Measurements from ENCODE around the gene IMMP2L. TPM values are rescaled to one million over a fixed set of nuclear protein-coding genes. Genes with fewer than 3 reads are reported as not detected.

Gene IMMP2L
- total RNA-seq, 1 experiment from 2014 or later: 8.6 TPM

DNA sequence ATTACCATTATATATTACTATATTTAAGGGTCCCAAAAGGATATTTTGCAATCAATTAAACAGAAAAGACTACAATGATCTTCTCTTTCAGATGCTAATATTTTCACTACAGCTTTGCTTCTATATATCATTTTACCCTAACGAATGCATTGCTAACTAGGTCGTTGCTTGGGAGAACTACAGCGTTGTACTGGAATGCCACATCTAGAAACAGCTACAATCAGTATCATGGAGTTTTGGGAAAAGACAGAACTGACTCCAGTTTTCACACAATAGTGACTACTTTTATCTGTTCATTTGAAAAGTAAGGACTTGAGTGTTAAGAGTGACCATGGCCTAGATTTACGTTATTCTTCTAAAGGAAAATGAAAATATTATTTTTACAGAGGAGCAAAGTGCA, 432.9 kb downstream of the IMMP2L start:
- Histone ChIP-seq H3K27me3 (ENCODE audit: low read length) (no peaks in the 10 kb centered on the region), H3K27ac (ENCODE audit: low read length) (no peak overlapping the region), H3K9ac (ENCODE audit: low read length) (no peak overlapping the region), H3K4me3 (ENCODE audit: low read length) (no peak overlapping the region), H2AFZ (ENCODE audit: low read length) (no peak overlapping the region), H3K79me2 (ENCODE audit: low read length) (no peaks in the 10 kb centered on the region), H3F3A (ENCODE audit: low read length, unreplicated experiment) (no peaks in the 10 kb centered on the region), H3K9me2 (replicated peaks; ENCODE audit: low read length) (no peaks in the 10 kb centered on the region), H3K9me3 (ENCODE audit: low read length) (no peaks in the 10 kb centered on the region), H3K4me1 (ENCODE audit: insufficient read depth, low read length) (peaks cover 25% of the 10 kb centered on the region), H3K36me3 (ENCODE audit: low read depth, low read length) (no peaks in the 10 kb centered on the region), H4K20me1 (ENCODE audit: low read length) (no peaks in the 10 kb centered on the region), H3K4me2 (ENCODE audit: low read length) (no peak overlapping the region)
- TF ChIP-seq, protein P1, sequence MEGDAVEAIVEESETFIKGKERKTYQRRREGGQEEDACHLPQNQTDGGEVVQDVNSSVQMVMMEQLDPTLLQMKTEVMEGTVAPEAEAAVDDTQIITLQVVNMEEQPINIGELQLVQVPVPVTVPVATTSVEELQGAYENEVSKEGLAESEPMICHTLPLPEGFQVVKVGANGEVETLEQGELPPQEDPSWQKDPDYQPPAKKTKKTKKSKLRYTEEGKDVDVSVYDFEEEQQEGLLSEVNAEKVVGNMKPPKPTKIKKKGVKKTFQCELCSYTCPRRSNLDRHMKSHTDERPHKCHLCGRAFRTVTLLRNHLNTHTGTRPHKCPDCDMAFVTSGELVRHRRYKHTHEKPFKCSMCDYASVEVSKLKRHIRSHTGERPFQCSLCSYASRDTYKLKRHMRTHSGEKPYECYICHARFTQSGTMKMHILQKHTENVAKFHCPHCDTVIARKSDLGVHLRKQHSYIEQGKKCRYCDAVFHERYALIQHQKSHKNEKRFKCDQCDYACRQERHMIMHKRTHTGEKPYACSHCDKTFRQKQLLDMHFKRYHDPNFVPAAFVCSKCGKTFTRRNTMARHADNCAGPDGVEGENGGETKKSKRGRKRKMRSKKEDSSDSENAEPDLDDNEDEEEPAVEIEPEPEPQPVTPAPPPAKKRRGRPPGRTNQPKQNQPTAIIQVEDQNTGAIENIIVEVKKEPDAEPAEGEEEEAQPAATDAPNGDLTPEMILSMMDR (conservative IDR thresholded peaks at IDR 0.05; ENCODE audit: low read depth, low read length): no peak
- TF ChIP-seq EZH2 (IDR thresholded peaks at IDR 0.05; ENCODE audit: low read length, unreplicated experiment): no peak
- no peak for TF ChIP-seq EZH2phosphoT487 (IDR thresholded peaks at IDR 0.05; ENCODE audit: borderline replicate concordance, low read length)
- BruUV-seq (replicated peaks): no TSS peak
- ATAC-seq (no peak), DNase-seq (no peak)
- ChIA-PET CTCF (no interaction called here), POLR2A (ENCODE audit: unreplicated experiment) (no interaction called here)
- intact Hi-C loops (cut with micrococcal nuclease): no loop called here

- Histone ChIP-seq H4K20me1 (ENCODE audit: low read length) (no peaks in the 10 kb centered on the region), H3K9me2 (replicated peaks; ENCODE audit: low read length) (no peaks in the 10 kb centered on the region), H3K27ac (ENCODE audit: low read length) (no peak overlapping the region), H3K4me3 (ENCODE audit: low read length) (no peak overlapping the region), H2AFZ (ENCODE audit: low read length) (no peak overlapping the region), H3K27me3 (ENCODE audit: low read length) (no peaks in the 10 kb centered on the region), H3K9ac (ENCODE audit: low read length) (no peak overlapping the region), H3K4me1 (ENCODE audit: insufficient read depth, low read length) (peaks cover 10% of the 10 kb centered on the region), H3K79me2 (ENCODE audit: low read length) (no peaks in the 10 kb centered on the region), H3F3A (ENCODE audit: low read length, unreplicated experiment) (no peaks in the 10 kb centered on the region), H3K4me2 (ENCODE audit: low read length) (peak overlapping the region; percentile 15), H3K9me3 (ENCODE audit: low read length) (no peaks in the 10 kb centered on the region), H3K36me3 (ENCODE audit: low read depth, low read length) (no peaks in the 10 kb centered on the region)
- CTCF ChIA-PET: interaction anchor here (0.5 to 0.6 kb wide), 2 partner anchors 28 to 626 kb away, joined by 3 to 4 read pairs; no protein-coding TSS in a partner anchor
- POLR2A ChIA-PET (ENCODE audit: unreplicated experiment): no interaction called here
- TF ChIP-seq EZH2phosphoT487 (IDR thresholded peaks at IDR 0.05; ENCODE audit: borderline replicate concordance, low read length) (no peak), EZH2 (IDR thresholded peaks at IDR 0.05; ENCODE audit: low read length, unreplicated experiment) (no peak)
- BruUV-seq (replicated peaks): no TSS peak
- peak; percentile 61 for DNase-seq
- intact Hi-C loops (cut with micrococcal nuclease): no loop called here
- ATAC-seq: peak; percentile 97
Measured at GRCh38 chr7:111126987-111127386, 435.3 kb downstream of the IMMP2L start.

GRCh38 chr7:111115966-111116365, 446.3 kb downstream of the IMMP2L start:
- no peak for TF ChIP-seq EZH2phosphoT487 (IDR thresholded peaks at IDR 0.05; ENCODE audit: borderline replicate concordance, low read length)
- TF ChIP-seq EZH2 (IDR thresholded peaks at IDR 0.05; ENCODE audit: low read length, unreplicated experiment): no peak
- TF ChIP-seq, protein P1 (conservative IDR thresholded peaks at IDR 0.05; ENCODE audit: low read depth, low read length): no peak
- no peaks in the 10 kb centered on the region for H3K9me2 ChIP-seq (replicated peaks; ENCODE audit: low read length)
- no TSS peak for BruUV-seq (replicated peaks)
- no peaks in the 10 kb centered on the region for H4K20me1 ChIP-seq (ENCODE audit: low read length)
- no peaks in the 10 kb centered on the region for H3K36me3 ChIP-seq (ENCODE audit: low read depth, low read length)
- no peak overlapping the region for H3K9ac ChIP-seq (ENCODE audit: low read length)
- H3K27ac ChIP-seq (ENCODE audit: low read length): no peak overlapping the region
- ChIA-PET POLR2A (ENCODE audit: unreplicated experiment) (no interaction called here), CTCF (no interaction called here)
- DNase-seq (no peak), ATAC-seq (no peak)
- no peaks in the 10 kb centered on the region for H3K27me3 ChIP-seq (ENCODE audit: low read length)
- no peak overlapping the region for H3K4me3 ChIP-seq (ENCODE audit: low read length)
- H3K79me2 ChIP-seq (ENCODE audit: low read length): no peaks in the 10 kb centered on the region
- no peaks in the 10 kb centered on the region for H3F3A ChIP-seq (ENCODE audit: low read length, unreplicated experiment)
- H2AFZ ChIP-seq (ENCODE audit: low read length): no peak overlapping the region
- H3K4me1 ChIP-seq (ENCODE audit: insufficient read depth, low read length): peaks cover 13% of the 10 kb centered on the region
- no peaks in the 10 kb centered on the region for H3K9me3 ChIP-seq (ENCODE audit: low read length)
- no peak overlapping the region for H3K4me2 ChIP-seq (ENCODE audit: low read length)
- intact Hi-C loops (cut with micrococcal nuclease): no loop called here
